ENCODE data around the gene EDEM3.

EDEM3 gene

DNA sequence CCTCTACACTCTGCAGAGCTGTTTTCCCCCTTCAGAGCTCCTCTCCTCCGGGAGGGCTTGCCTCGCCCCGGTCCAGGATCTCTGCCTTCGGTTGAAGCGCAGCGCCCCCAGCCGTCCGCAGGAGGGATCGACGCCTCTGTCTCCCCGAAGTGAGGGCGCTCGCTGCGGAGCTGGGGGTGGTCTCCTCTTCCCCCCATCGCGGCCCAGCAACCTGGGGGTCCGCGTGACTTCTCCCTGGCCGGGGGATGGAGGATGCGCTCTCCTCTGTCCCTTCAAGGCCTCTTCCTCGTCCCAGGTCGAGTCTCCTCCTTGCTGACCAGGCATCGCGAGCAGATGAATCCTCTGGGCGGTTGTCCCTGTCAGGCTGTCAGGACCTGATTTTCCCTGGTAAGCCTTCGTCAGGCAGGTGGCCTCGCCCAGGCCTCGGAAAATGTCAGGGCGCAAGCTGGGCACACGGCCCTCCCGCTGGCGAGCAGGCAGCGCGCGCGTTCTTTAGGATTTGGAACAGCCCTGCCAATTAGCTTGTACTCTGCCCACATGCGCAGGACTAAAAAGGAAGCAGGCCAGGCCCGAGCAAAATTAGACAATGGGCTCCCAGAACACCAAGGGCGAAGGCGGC is 90.5 kb downstream of the EDEM3 start:
- no peak for DNase-seq

DNA sequence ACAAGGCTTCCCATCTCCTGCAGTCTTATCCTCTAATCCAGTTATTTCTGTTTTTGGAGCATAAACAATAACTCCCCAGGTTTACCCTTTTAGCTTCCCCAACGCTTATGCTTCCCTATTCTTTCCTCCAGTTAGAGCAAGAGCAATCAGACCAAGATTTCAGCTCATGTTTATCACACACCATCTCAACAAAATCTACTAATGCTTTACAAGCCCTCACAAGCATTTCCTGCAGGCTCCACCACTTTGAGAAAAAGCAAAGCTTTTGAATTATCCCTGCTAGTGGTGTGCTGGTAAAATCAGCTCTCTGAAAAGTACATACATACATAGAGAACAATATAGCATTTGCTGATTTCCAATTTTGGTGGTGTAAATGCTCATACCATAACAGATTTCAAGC is 92.9 kb downstream of the EDEM3 start:
- DNase-seq = no peak

DNA sequence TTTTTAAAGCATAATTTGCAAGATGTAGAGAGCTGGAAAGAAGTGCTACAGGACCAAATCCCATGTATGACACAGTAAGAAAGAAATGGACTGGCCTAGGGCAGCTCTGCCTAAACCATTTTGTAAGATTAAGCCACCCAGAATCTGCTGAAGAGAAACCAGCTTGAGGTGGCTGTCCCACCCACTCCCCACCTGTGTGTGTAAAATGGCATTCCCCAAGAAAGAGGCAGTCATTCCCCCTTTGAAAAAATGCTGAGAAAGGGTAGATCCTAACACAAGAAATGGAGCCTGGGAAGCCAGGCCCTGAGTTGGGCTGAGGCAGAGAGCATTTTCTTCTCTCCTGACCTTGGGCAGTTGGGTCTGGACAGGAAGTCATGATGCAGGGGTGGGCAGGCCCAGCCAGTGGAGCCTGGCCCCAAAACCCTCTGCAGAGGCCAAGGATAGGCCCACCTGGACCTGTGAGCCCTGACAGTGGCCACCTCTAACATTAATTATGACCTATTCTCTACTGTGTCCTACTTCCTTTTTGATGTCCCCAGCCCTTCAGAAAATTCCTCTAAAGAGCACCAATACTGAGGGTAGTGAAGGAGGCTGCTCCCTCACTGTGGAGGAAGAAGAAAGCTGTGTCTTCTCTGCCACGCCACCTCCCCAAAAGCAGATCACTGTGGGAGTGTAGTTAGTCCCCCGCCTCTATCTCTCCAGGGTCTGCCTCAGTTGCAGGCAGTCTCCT is 94.0 kb downstream of the EDEM3 start:
- DNase-seq = no peak

- DNase-seq = no peak
Measured at GRCh38 chr1:184658055-184658454, 96.6 kb downstream of the EDEM3 start.

GRCh38 chr1:184656221-184656620 is 98.4 kb downstream of the EDEM3 start:
- DNase-seq = no peak

GRCh38 chr1:184655185-184655584 is 99.5 kb downstream of the EDEM3 start:
- DNase-seq = no peak

DNA sequence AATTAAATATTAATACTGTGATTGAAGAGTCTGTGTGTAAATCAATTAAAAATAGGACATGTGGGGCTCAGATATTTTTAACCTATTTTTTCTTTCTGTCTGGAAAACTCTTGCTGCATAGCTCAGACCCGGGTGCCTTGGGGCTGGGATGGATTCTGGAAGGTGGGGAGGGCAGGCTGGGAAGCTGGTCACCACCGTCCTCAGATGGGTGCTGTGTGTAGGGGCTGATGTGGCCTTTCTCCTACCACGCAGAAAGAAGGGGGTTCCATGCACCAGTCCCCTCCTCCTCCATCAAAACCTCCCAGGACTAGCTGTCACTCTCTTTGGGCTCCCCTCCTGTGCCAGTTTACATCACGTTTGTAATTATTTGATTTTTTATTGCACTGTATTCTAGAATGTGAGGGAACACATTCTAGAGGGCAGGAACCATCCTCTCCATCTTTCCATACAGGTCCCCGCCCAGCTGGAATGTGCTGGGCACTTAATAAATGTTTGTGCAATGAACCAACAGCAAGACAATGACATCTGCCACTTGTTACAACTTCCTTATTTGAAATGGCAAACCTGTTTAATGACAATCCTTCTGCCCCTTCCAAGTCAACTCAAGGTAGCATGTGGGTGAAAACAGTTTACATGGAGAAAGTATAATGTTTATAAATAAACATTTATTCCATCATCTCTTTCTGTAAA is 104.3 kb downstream of the EDEM3 start:
- no peak for DNase-seq

- DNase-seq = no peak
Measured at GRCh38 chr1:184649451-184649888, 105.2 kb downstream of the EDEM3 start.

- DNase-seq = no peak
Measured at GRCh38 chr1:184648856-184649201, 105.8 kb downstream of the EDEM3 start.

- DNase-seq = no peak
Measured at GRCh38 chr1:184648160-184648855, 106.3 kb downstream of the EDEM3 start.

- no peak for DNase-seq
Measured at GRCh38 chr1:184647471-184647870, 107.2 kb downstream of the EDEM3 start.

DNA sequence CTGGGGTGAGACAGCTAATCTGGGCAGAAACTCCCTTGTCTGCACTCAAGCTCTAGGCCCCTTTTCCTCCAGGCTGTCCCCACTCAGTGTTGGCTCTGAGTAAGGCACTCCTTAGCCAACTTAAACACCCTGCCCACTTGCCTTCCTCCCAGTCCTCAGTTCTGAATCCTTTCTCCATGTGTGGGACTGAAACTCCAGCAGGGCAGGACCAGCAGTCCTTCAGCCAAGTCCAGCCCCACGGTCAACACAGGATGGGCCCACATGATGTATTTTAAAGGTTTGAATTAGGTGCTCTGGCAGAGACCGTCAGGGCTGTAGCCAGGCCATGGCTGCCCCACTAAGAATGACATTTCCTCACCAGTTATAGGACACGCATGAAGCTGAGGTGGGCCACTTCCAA is 107.8 kb downstream of the EDEM3 start:
- no peak for DNase-seq

- no peak for DNase-seq
Measured at GRCh38 chr1:184646178-184646701, 108.4 kb downstream of the EDEM3 start.

DNA sequence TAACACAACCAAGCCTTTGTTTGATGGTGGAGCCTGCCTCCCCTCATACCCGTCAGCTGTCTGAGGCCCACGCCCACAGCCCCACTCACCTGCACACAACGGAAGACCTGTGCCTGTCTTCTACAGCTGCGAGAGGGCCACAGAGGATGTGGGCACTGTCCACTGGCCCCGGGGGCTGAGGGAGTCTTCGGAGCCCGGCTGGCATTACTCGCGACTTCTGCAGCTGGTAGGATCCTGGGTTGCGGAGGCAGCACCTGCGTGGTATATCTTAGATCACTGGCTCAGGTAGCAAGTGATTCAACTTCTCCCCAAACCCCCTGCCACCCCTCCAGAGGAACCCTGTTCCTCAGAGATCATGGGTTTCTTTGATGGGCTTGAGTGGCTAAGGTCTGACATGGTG is 109.9 kb downstream of the EDEM3 start:
- no peak for DNase-seq

DNA sequence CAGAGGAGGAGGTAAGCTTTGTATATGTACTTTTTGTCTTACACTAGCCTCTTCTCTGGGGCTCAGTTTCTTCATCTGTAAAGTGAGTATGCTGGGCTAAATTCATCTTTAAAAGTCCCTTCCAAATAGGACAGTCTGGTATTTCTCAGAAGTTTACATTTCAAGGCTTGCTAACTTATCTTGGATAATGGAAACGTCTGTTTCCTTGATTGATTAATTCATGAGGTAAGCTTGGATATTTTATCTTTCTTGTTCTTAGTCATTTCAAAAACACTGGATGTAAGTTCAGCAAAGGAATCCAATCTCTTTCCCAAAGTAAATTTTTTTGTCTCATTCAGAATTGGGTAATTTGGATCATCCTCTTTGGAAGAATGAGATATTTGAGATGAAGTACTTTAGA is 111.0 kb downstream of the EDEM3 start:
- DNase-seq = no peak

- no peak for DNase-seq
Measured at GRCh38 chr1:184641894-184642293, 112.8 kb downstream of the EDEM3 start.

DNA sequence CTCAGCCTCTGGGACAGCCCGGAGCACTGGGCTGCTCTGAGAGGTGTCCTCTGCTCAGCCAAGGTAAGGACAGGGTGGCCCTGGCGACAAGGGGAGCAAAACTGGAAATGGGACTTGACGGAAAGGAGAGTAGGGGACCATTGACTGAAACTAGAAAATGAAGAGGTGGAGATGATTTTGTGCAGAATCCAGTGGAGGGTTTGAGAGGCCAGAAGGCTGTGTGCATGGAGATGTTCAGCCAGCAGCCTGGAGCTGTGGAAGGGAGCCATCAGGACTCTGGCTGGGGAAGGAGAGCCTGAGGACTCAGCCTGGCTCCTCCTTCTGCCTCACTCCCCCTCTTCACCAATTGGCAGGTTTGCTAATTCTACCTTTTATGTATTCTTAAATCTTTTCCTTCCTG is 114.2 kb downstream of the EDEM3 start:
- no peak for DNase-seq
